IMR-90 (cell line): Measurements from ENCODE around the gene GTF2H3. TPM values are rescaled to one million over a fixed set of nuclear protein-coding genes. Genes with fewer than 3 reads are reported as not detected.

ENCODE experiments used
- ATAC-seq: fragments of 200-7000 bp; cut with Tn5 transposase; 2 replicates; pipeline ENCODE4 v1.9.1; 2020; ENCODE audit warnings: low read depth, mild to moderate bottlenecking, moderate library complexity
- BruUV-seq: library from RNA; stranded (reverse); fragments of 400-500 nt; replicated peaks from 2 replicates; lab custom pipeline; 2021; lab: Mats Ljungman, UMichigan
- CTCF ChIA-PET: fragments of 300-600 bp; formaldehyde crosslinking; extraction: SDS; loops from one replicate; lab custom pipeline; 2021; ENCODE audit warnings: antibody characterized with exemption; lab: Yijun Ruan, JAX
- POLR2A ChIA-PET: fragments of 300-600 bp; sonication (Branson Sonifier 250); formaldehyde crosslinking; loops from one replicate; lab custom pipeline; 2022; ENCODE audit warnings: antibody characterized with exemption; ENCODE audit not compliant: unreplicated experiment; lab: Charles Lee
- DNase-seq: peaks from one replicate; pipeline ENCODE4 v3.0.0; 2013
- H2AFZ ChIP-seq: replicated peaks from 2 replicates; pipeline ENCODE3; 2013; ENCODE audit warnings: low read length, mild to moderate bottlenecking; ENCODE audit not compliant: poor library complexity
- H2AK5ac ChIP-seq: 2 replicates; pipeline ENCODE4 v1.6.1; 2013; ENCODE audit warnings: low read depth, low read length, inconsistent platforms
- H2AK9ac ChIP-seq: replicated peaks from 2 replicates; pipeline ENCODE3; 2013; ENCODE audit warnings: mild to moderate bottlenecking, low read depth, low read length, moderate library complexity; ENCODE audit not compliant: poor library complexity
- H2BK120ac ChIP-seq: 2 replicates; pipeline ENCODE4 v1.6.1; 2013; ENCODE audit warnings: low read depth, low read length, inconsistent platforms
- H2BK15ac ChIP-seq: 3 replicates; pipeline ENCODE4 v1.6.1; 2013; ENCODE audit warnings: low read depth, low read length, inconsistent platforms
- H2BK20ac ChIP-seq: 2 replicates; pipeline ENCODE4 v1.6.1; 2013; ENCODE audit warnings: low read depth, mild to moderate bottlenecking, inconsistent platforms, low read length, moderate library complexity
- H2BK5ac ChIP-seq: 2 replicates; pipeline ENCODE4 v1.6.1; 2013; ENCODE audit warnings: mild to moderate bottlenecking, low read depth, low read length, inconsistent platforms; ENCODE audit not compliant: poor library complexity, severe bottlenecking
- H3K14ac ChIP-seq: replicated peaks from 2 replicates; pipeline ENCODE4 v1.6.1; 2013; ENCODE audit warnings: low read depth, low read length, inconsistent platforms
- H3K18ac ChIP-seq: 2 replicates; pipeline ENCODE4 v1.6.1; 2013; ENCODE audit warnings: low read depth, low read length, control low read depth
- H3K23ac ChIP-seq: 2 replicates; pipeline ENCODE4 v1.6.1; 2013; ENCODE audit warnings: low read depth, low read length, inconsistent platforms
- H3K27ac ChIP-seq: 2 replicates; pipeline ENCODE4 v1.5.1; 2013; ENCODE audit warnings: mild to moderate bottlenecking, control low read depth, low read length; ENCODE audit not compliant: insufficient read depth
- H3K27me3 ChIP-seq: 2 replicates; pipeline ENCODE4 v1.6.1; 2013; ENCODE audit warnings: low read length; ENCODE audit not compliant: control insufficient read depth, insufficient read depth
- H3K36me3 ChIP-seq: 2 replicates; pipeline ENCODE4 v1.6.1; 2013; ENCODE audit warnings: low read length, mixed read lengths; ENCODE audit not compliant: control insufficient read depth, insufficient read depth
- H3K4ac ChIP-seq: 2 replicates; pipeline ENCODE4 v1.6.1; 2013; ENCODE audit warnings: low read depth, low read length, inconsistent platforms
- H3K4me1 ChIP-seq: 2 replicates; pipeline ENCODE4 v1.6.1; 2013; ENCODE audit warnings: low read length, mixed read lengths; ENCODE audit not compliant: control insufficient read depth, insufficient read depth
- H3K4me2 ChIP-seq: 2 replicates; pipeline ENCODE4 v1.6.1; 2013; ENCODE audit warnings: low read depth, mild to moderate bottlenecking, control low read depth, low read length, moderate library complexity
- H3K4me3 ChIP-seq: 2 replicates; pipeline ENCODE4 v1.5.1; 2013; ENCODE audit warnings: low read depth, mild to moderate bottlenecking, control low read depth, low read length, moderate library complexity; ENCODE audit not compliant: insufficient read depth
- H3K56ac ChIP-seq: 2 replicates; pipeline ENCODE4 v1.6.1; 2013; ENCODE audit warnings: low read length, inconsistent platforms; ENCODE audit not compliant: insufficient read depth; ENCODE audit errors: extremely low read depth
- H3K79me1 ChIP-seq, 2 experiments: 2 replicates each; pipeline ENCODE4 v1.6.1; 2013; ENCODE audit warnings: low read length in 2 of 2, inconsistent platforms in 1 of 2, low read depth in 1 of 2
- H3K9ac ChIP-seq: 2 replicates; pipeline ENCODE4 v1.6.1; 2013; ENCODE audit warnings: low read depth, low read length, control low read depth
- H3K9me1 ChIP-seq: 2 replicates; pipeline ENCODE4 v1.6.1; 2013; ENCODE audit warnings: low read length, inconsistent platforms; ENCODE audit not compliant: insufficient read depth
- H3K9me3 ChIP-seq: 2 replicates; pipeline ENCODE4 v1.6.1; 2013; ENCODE audit warnings: low read length; ENCODE audit not compliant: control insufficient read depth, insufficient read depth
- H4K20me1 ChIP-seq: 2 replicates; pipeline ENCODE4 v1.6.1; 2013; ENCODE audit warnings: low read length, inconsistent platforms; ENCODE audit not compliant: insufficient read depth
- H4K5ac ChIP-seq: 2 replicates; pipeline ENCODE4 v1.6.1; 2013; ENCODE audit warnings: mild to moderate bottlenecking, low read depth, low read length, control low read depth
- H4K8ac ChIP-seq, 2 experiments: 2 replicates each; pipeline ENCODE4 v1.6.1; 2013; ENCODE audit warnings: low read depth in 2 of 2, low read length in 2 of 2, control low read depth in 1 of 2, inconsistent platforms in 1 of 2
- H4K91ac ChIP-seq: 2 replicates; pipeline ENCODE4 v1.6.1; 2013; ENCODE audit warnings: low read depth, low read length, inconsistent platforms; ENCODE audit not compliant: insufficient read depth
- CHD1 ChIP-seq: IDR thresholded peaks from 2 replicates; pipeline ENCODE4 v1.6.1; 2012; ENCODE audit warnings: low read depth, low read length, improper control_type of control experiment
- MAZ ChIP-seq: IDR thresholded peaks from 2 replicates; pipeline ENCODE4 v1.6.1; 2012; ENCODE audit warnings: low read depth, mild to moderate bottlenecking, low read length, improper control_type of control experiment, moderate library complexity, borderline replicate concordance
- MXI1 ChIP-seq: IDR thresholded peaks from 2 replicates; pipeline ENCODE4 v1.6.1; 2012; ENCODE audit warnings: low read depth, mild to moderate bottlenecking, low read length, moderate library complexity, borderline replicate concordance
- NFE2L2 ChIP-seq: fragments of 150-350 bp; IDR thresholded peaks from 2 replicates; pipeline ENCODE4 v1.6.1; 2016; ENCODE audit warnings: low read depth, mild to moderate bottlenecking, low read length
- POLR2A ChIP-seq: IDR thresholded peaks from 2 replicates; pipeline ENCODE4 v1.6.1; 2012; ENCODE audit warnings: mild to moderate bottlenecking, low read depth, low read length
- RFX5 ChIP-seq: IDR thresholded peaks from 2 replicates; pipeline ENCODE4 v1.8.0; 2012; ENCODE audit warnings: low read depth, mild to moderate bottlenecking, low read length, moderate library complexity
- SMC3 ChIP-seq: fragments of 150-350 bp; IDR thresholded peaks from 2 replicates; pipeline ENCODE4 v1.6.1; 2016; ENCODE audit warnings: low read depth, mild to moderate bottlenecking, antibody characterized with exemption, low read length, moderate library complexity
- USF2 ChIP-seq: fragments of 150-350 bp; IDR thresholded peaks from 2 replicates; pipeline ENCODE4 v1.6.1; 2017; ENCODE audit warnings: mild to moderate bottlenecking, antibody characterized with exemption, low read length, low read depth
- WGBS, 2 experiments: methylation state at CpG; one replicate each; pipeline versions ENCODE4 v1.1.5 to v1.1.7; 2013; ENCODE audit warnings: missing lambda C conversion rate in 2 of 2; ENCODE audit not compliant: insufficient read length in 1 of 2; ENCODE audit errors: extremely low coverage in 2 of 2; 5-methylcytosine and 5-hydroxymethylcytosine counted together
- dilution Hi-C: fragments of 300-500 bp; cut with HindIII; formaldehyde crosslinking; loops from one replicate; pipeline ENCODE4 v1.14.3; 2018; ENCODE audit warnings: low sequenced_read_pairs; ENCODE audit not compliant: unreplicated experiment
- in situ Hi-C: fragments of 300-500 bp; cut with MboI; formaldehyde crosslinking; loops from 3 replicates; pipeline ENCODE4 v1.14.3; 2019; ENCODE audit warnings: low sequenced_read_pairs, inconsistent platforms, mixed read lengths
- intact Hi-C: fragments of 100-400 bp; cut with micrococcal nuclease; formaldehyde crosslinking; loops from 2 replicates; pipeline ENCODE4 v1.10.0; 2022
- polyA plus RNA-seq, 3 experiments: library from polyadenylated mRNA; depleted of rRNA; stranded (reverse); fragments of >200 nt; gene quantifications; 2 replicates each; pipeline ENCODE4 v1.2.3, GENCODE V29; 2012; ENCODE audit warnings: low replicate concordance in 1 of 3
- total RNA-seq: library from RNA; depleted of rRNA; stranded (reverse); fragments of >200 nt; gene quantifications from 2 replicates; pipeline ENCODE4 v1.2.3, GENCODE V29; 2012
- TF ChIP-seq, protein P1 (sequence below): conservative IDR thresholded peaks from 2 replicates; pipeline ENCODE4 v1.5.1; 2012; ENCODE audit warnings: mild to moderate bottlenecking, low read depth, low read length, improper control_type of control experiment

Gene GTF2H3
- total and polyA plus RNA-seq, 2 of the 4 experiments (the other 2 are of a cell fraction), result 22.2 to 80.3 TPM

DNA sequence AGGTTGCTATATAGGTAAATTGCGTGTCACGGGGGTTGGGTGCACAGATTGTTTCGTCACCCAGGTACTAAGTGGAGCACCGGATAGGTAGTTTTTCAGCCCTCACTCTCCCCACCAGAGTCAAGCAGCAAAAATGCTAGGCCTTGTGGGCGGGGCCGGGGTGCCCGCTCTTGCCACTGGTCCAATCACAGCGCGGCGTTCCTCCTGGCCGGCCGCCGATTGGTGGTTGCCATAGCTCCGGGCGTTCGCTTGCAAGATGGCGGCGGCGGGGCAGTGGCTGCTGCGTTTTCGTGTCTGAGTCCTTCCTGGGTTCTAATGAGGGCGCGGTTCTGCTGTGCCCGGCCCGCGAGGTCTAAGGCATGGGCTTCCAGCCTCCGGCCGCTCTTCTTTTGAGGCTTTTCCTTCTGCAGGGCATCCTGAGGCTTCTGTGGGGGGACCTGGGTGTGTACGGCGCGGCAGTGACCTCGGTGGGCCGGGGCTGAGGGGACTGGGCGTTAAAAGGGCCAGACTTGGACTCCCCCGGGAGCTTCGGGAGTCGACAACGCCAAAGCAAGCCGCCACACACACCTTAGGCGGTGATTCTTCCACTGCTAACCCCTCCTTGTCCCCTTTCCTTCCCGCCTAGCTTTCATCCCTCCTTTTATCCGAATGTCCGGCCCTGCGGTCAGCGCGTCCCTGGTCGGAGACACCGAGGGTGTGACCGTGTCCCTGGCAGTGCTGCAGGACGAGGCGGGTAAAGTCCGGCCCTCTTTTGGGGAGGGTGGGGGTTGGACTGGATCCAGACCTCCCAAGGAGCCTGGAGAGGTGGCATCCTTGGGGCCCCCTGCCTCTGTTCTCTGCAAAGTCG is 37.5 kb downstream of the GTF2H3 start, which contains the start of gene TCTN2:
TSS of gene TCTN2 (plus strand) at position 232 of the 847 bp plus-strand sequence. CDS start at position 360, 128 bp downstream.
- Histone ChIP-seq H2BK20ac (no peak within 1 kb of the TSS), H2BK5ac (no peak within 1 kb of the TSS), H4K8ac (peak within 1 kb of the TSS; percentile 73 to 99), H3K56ac (no peak within 1 kb of the TSS), H3K4me3 (peak within 1 kb of the TSS; percentile 80), H3K9ac (peak within 1 kb of the TSS; percentile 60), H3K14ac (no peak within 1 kb of the TSS), H4K20me1 (no peaks in the 10 kb centered on the region), H2AK5ac (0 out of 2 replicates have a peak within 1 kb of the TSS, but pooled peaks have one; percentile 23), H3K23ac (peak within 1 kb of the TSS; percentile 37; the same call in 1 of the 2 replicates), H4K5ac (no peak within 1 kb of the TSS), H4K91ac (no peak within 1 kb of the TSS), H3K4ac (peak within 1 kb of the TSS; percentile 66), H3K27me3 (no peaks in the 10 kb centered on the region), H2BK15ac (no peak within 1 kb of the TSS), H3K9me3 (no peaks in the 10 kb centered on the region), H3K4me1 (peaks cover 2% of the 10 kb centered on the region; the same call in 1 of the 2 replicates), H3K9me1 (peaks cover 2% of the 10 kb centered on the region; the same call in 1 of the 2 replicates), H3K27ac (peak within 1 kb of the TSS; percentile 24), H3K4me2 (peak within 1 kb of the TSS; percentile 90), H2AFZ (peak within 1 kb of the TSS; percentile 97), H2AK9ac (peak within 1 kb of the TSS; percentile 83), H2BK120ac (no peak within 1 kb of the TSS; the same call in 1 of the 2 replicates), H3K36me3 (peaks cover 4% of the 10 kb centered on the region), H3K18ac (no peak within 1 kb of the TSS), H3K79me1 (peaks cover 3 to 10% of the 10 kb centered on the region in 2 experiments; a peak in 2 of 4 replicates)
- peak; percentile 87 for DNase-seq
- CTCF ChIA-PET, result no interaction called here
- ATAC-seq, result peak; percentile 99
- in situ Hi-C loops, result no loop called here
- POLR2A ChIA-PET, result no interaction called here
- WGBS, 2 experiments, result 3% methylated on average over 17 of the region's 53 CpGs; no CpG with 5 or more reads in 1 of the 2 experiments
- dilution Hi-C loops, result no loop called here
- intact Hi-C loops, result no loop called here
- TF ChIP-seq USF2 (no peak), MXI1 (peak; percentile 85), MAZ (0 out of 2 replicates have a peak, but pooled peaks have one; percentile 42), RFX5 (no peak), NFE2L2 (no peak), SMC3 (no peak), CHD1 (no peak), POLR2A (no peak)
- TF ChIP-seq, protein P1, sequence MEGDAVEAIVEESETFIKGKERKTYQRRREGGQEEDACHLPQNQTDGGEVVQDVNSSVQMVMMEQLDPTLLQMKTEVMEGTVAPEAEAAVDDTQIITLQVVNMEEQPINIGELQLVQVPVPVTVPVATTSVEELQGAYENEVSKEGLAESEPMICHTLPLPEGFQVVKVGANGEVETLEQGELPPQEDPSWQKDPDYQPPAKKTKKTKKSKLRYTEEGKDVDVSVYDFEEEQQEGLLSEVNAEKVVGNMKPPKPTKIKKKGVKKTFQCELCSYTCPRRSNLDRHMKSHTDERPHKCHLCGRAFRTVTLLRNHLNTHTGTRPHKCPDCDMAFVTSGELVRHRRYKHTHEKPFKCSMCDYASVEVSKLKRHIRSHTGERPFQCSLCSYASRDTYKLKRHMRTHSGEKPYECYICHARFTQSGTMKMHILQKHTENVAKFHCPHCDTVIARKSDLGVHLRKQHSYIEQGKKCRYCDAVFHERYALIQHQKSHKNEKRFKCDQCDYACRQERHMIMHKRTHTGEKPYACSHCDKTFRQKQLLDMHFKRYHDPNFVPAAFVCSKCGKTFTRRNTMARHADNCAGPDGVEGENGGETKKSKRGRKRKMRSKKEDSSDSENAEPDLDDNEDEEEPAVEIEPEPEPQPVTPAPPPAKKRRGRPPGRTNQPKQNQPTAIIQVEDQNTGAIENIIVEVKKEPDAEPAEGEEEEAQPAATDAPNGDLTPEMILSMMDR, result no peak
- no TSS peak for BruUV-seq
